ENCODE results near the gene CENPU. TPM values are rescaled to one million over a fixed set of nuclear protein-coding genes. Genes with fewer than 3 reads are reported as not detected.
A peak's percentile ranks its signal among the peaks of the same experiment; 100 is the strongest.

The CENPU gene
- total and polyA plus RNA-seq, 2 of the 13 experiments (the other 11 are each of a cell fraction or from before 2014, with no cell fraction given), result 11.7 to 35.8 TPM

DNA sequence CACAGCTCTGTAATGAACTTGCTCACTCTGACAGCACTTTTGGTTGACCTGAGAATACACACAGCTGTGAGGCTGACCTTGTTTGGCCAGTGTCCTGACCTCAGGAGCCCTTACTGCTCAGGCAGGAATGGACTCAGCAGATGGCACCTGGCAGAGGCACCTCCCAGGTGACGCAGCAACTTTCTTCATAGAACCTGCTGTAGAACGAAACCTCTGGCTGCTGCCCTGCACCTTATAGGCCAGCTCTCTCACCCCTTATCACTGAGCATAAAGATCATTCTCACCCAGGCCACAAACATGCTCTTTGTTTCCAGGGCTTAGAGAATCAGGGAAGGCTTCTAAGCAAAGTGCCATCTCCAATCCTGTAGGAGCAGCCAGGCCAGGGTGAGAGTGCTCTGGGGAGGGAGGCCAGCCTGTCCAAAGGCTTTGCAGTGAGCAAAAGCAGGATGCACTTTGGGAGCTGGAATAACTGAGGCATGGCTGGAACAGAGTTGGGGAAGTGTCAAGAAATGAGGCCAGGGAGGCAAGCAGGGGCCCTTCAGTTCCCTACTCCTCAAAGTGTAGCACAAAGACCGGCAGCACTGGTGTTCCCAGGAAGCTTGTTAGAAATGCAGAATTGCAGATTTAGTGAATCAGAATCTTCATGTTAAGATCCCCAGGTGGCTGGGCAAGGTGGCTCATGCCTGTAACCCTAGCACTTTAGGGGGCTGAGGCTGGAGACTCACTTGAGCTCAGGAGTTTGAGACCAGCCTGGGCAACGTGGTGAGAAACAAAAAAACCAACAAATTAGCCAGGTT is 13.3 kb upstream of the CENPU start (continued):
- no peak for TF ChIP-seq CCDC6 (CRISPR knock-in tag; IDR thresholded peaks at IDR 0.05)
- peak; percentile 31; the same call in 1 of the 2 replicates for TF ChIP-seq REPIN1 (CRISPR knock-in tag; IDR thresholded peaks at IDR 0.05; ENCODE audit: borderline replicate concordance, low read depth)
- TF ChIP-seq, protein P1, sequence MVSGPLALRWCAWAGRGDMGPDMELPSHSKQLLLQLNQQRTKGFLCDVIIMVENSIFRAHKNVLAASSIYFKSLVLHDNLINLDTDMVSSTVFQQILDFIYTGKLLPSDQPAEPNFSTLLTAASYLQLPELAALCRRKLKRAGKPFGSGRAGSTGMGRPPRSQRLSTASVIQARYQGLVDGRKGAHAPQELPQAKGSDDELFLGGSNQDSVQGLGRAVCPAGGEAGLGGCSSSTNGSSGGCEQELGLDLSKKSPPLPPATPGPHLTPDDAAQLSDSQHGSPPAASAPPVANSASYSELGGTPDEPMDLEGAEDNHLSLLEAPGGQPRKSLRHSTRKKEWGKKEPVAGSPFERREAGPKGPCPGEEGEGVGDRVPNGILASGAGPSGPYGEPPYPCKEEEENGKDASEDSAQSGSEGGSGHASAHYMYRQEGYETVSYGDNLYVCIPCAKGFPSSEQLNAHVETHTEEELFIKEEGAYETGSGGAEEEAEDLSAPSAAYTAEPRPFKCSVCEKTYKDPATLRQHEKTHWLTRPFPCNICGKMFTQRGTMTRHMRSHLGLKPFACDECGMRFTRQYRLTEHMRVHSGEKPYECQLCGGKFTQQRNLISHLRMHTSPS (CRISPR knock-in tag; IDR thresholded peaks at IDR 0.05; ENCODE audit: low read depth), result 0 out of 2 replicates have a peak, but pooled peaks have one; percentile 23
- no peak for TF ChIP-seq ELF1 (CRISPR knock-in tag; IDR thresholded peaks at IDR 0.05)
- peak; percentile 21; the same call in 1 of the 2 replicates for TF ChIP-seq ZFX (CRISPR knock-in tag; IDR thresholded peaks at IDR 0.05; ENCODE audit: low read depth)
- TF ChIP-seq DNMT1 (CRISPR knock-in tag; IDR thresholded peaks at IDR 0.05), result no peak
- peak; percentile 11 to 60; a peak in 1 of 4 replicates for TF ChIP-seq NR2F1 (CRISPR knock-in tag; IDR thresholded peaks at IDR 0.05)
- no peak for TF ChIP-seq ZNF550 (CRISPR knock-in tag; IDR thresholded peaks at IDR 0.05; ENCODE audit: borderline replicate concordance)
- no peak for TF ChIP-seq DPF2 (CRISPR knock-in tag; IDR thresholded peaks at IDR 0.05; ENCODE audit: borderline replicate concordance, low read depth)
- no peak for TF ChIP-seq NPAS2 (CRISPR knock-in tag; IDR thresholded peaks at IDR 0.05; ENCODE audit: borderline replicate concordance)
- TF ChIP-seq DNMT3B (CRISPR knock-in tag; conservative IDR thresholded peaks at IDR 0.05), result no peak
- TF ChIP-seq, protein P2, sequence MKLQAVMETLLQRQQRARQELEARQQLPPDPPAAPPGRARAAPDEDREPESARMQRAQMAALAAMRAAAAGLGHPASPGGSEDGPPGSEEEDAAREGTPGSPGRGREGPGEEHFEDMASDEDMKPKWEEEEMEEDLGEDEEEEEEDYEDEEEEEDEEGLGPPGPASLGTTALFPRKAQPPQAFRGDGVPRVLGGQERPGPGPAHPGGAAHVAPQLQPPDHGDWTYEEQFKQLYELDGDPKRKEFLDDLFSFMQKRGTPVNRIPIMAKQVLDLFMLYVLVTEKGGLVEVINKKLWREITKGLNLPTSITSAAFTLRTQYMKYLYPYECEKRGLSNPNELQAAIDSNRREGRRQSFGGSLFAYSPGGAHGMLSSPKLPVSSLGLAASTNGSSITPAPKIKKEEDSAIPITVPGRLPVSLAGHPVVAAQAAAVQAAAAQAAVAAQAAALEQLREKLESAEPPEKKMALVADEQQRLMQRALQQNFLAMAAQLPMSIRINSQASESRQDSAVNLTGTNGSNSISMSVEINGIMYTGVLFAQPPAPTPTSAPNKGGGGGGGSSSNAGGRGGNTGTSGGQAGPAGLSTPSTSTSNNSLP (IDR thresholded peaks at IDR 0.05; ENCODE audit: low read depth, low read length), result no peak
- peak; percentile 48 for TF ChIP-seq RARA (CRISPR knock-in tag; IDR thresholded peaks at IDR 0.05)
- TF ChIP-seq ZNF10 (CRISPR knock-in tag; IDR thresholded peaks at IDR 0.05; ENCODE audit: borderline replicate concordance, low read depth), result no peak
- TF ChIP-seq PRMT3 (CRISPR knock-in tag; IDR thresholded peaks at IDR 0.05; ENCODE audit: borderline replicate concordance, low read depth), result no peak
- TF ChIP-seq KLF15 (CRISPR knock-in tag; IDR thresholded peaks at IDR 0.05; ENCODE audit: borderline replicate concordance), result no peak
- TF ChIP-seq, protein P3, sequence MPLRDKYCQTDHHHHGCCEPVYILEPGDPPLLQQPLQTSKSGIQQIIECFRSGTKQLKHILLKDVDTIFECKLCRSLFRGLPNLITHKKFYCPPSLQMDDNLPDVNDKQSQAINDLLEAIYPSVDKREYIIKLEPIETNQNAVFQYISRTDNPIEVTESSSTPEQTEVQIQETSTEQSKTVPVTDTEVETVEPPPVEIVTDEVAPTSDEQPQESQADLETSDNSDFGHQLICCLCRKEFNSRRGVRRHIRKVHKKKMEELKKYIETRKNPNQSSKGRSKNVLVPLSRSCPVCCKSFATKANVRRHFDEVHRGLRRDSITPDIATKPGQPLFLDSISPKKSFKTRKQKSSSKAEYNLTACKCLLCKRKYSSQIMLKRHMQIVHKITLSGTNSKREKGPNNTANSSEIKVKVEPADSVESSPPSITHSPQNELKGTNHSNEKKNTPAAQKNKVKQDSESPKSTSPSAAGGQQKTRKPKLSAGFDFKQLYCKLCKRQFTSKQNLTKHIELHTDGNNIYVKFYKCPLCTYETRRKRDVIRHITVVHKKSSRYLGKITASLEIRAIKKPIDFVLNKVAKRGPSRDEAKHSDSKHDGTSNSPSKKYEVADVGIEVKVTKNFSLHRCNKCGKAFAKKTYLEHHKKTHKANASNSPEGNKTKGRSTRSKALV (CRISPR knock-in tag; IDR thresholded peaks at IDR 0.05), result no peak
- TF ChIP-seq, protein P4, sequence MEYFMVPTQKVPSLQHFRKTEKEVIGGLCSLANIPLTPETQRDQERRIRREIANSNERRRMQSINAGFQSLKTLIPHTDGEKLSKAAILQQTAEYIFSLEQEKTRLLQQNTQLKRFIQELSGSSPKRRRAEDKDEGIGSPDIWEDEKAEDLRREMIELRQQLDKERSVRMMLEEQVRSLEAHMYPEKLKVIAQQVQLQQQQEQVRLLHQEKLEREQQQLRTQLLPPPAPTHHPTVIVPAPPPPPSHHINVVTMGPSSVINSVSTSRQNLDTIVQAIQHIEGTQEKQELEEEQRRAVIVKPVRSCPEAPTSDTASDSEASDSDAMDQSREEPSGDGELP (IDR thresholded peaks at IDR 0.05; ENCODE audit: borderline replicate concordance, low read depth), result peak; percentile 90
- TF ChIP-seq HDAC2 (CRISPR knock-in tag; IDR thresholded peaks at IDR 0.05), result peak; percentile 41
